Type B pancreatic cell (in vitro differentiated cells): ENCODE data around the gene TRIO. TPM values are rescaled to one million over a fixed set of nuclear protein-coding genes. Genes with fewer than 3 reads are reported as not detected.
A peak's percentile ranks its signal among the peaks of the same experiment; 100 is the strongest.

Experiments used
- DNase-seq: peaks from one replicate; pipeline ENCODE4 v3.0.0; 2021; ENCODE audit warnings: mixed read lengths; ENCODE audit not compliant: unreplicated experiment; ENCODE audit errors: extremely low spot score
- H3K27ac Mint-ChIP-seq: 2 replicates; pipeline ENCODE4 v1.8.0; 2021; ENCODE audit warnings: mild to moderate bottlenecking, mixed read lengths
- H3K27me3 Mint-ChIP-seq: 2 replicates; pipeline ENCODE4 v1.8.0; 2021; ENCODE audit warnings: mixed read lengths
- H3K36me3 Mint-ChIP-seq: 2 replicates; pipeline ENCODE4 v1.8.0; 2021; ENCODE audit warnings: mixed read lengths
- H3K4me1 Mint-ChIP-seq: one replicate; pipeline ENCODE4 v1.8.0; 2021; ENCODE audit warnings: mixed read lengths; ENCODE audit not compliant: unreplicated experiment
- H3K4me3 Mint-ChIP-seq: 2 replicates; pipeline ENCODE4 v1.8.0; 2021; ENCODE audit warnings: mild to moderate bottlenecking, mixed read lengths
- H3K9me3 Mint-ChIP-seq: 2 replicates; pipeline ENCODE4 v1.8.0; 2021; ENCODE audit warnings: mixed read lengths
- CTCF ChIP-seq: fragments of 200-600 bp; sonication (generic); conservative IDR thresholded peaks from 2 replicates; pipeline ENCODE4 v1.5.0; 2021; ENCODE audit warnings: antibody characterized with exemption, mild to moderate bottlenecking
- total RNA-seq: library from RNA; stranded (reverse); gene quantifications from 2 replicates; pipeline ENCODE4 v1.2.1, GENCODE V29; 2021; ENCODE audit warnings: low replicate concordance

Gene TRIO
- total RNA-seq, 1 donor from 2014 or later, result 145 TPM

- no peak for TF ChIP-seq CTCF
- H3K4me1 Mint-ChIP-seq, result peaks cover 59% of the 10 kb centered on the region
- no peaks in the 10 kb centered on the region for H3K9me3 Mint-ChIP-seq
- peaks cover 4% of the 10 kb centered on the region for H3K36me3 Mint-ChIP-seq
- H3K4me3 Mint-ChIP-seq, result no peak overlapping the region
- H3K27me3 Mint-ChIP-seq, result no peaks in the 10 kb centered on the region
- no peak for DNase-seq
- H3K27ac Mint-ChIP-seq, result peak overlapping the region; percentile 62
Measured at GRCh38 chr5:14269395-14269794, 126.3 kb downstream of the TRIO start.

- no peaks in the 10 kb centered on the region for H3K9me3 Mint-ChIP-seq
- TF ChIP-seq CTCF, result peak; percentile 88
- no peak overlapping the region for H3K4me3 Mint-ChIP-seq
- H3K36me3 Mint-ChIP-seq, result peaks cover 4% of the 10 kb centered on the region
- H3K4me1 Mint-ChIP-seq, result peaks cover 52% of the 10 kb centered on the region
- peak overlapping the region; percentile 62 for H3K27ac Mint-ChIP-seq
- no peaks in the 10 kb centered on the region for H3K27me3 Mint-ChIP-seq
- DNase-seq, result no peak
Measured at GRCh38 chr5:14270209-14270702, 127.1 kb downstream of the TRIO start.

- peaks cover 36% of the 10 kb centered on the region for H3K4me1 Mint-ChIP-seq
- H3K27ac Mint-ChIP-seq, result no peak overlapping the region
- DNase-seq, result no peak
- TF ChIP-seq CTCF, result no peak
- H3K9me3 Mint-ChIP-seq, result no peaks in the 10 kb centered on the region
- H3K27me3 Mint-ChIP-seq, result no peaks in the 10 kb centered on the region
- no peak overlapping the region for H3K4me3 Mint-ChIP-seq
- H3K36me3 Mint-ChIP-seq, result peaks cover 4% of the 10 kb centered on the region
Measured at GRCh38 chr5:14272548-14273205, 129.5 kb downstream of the TRIO start.

GRCh38 chr5:14273207-14273767, 130.1 kb downstream of the TRIO start:
- Mint-ChIP-seq H3K4me3 (no peak overlapping the region), H3K36me3 (peaks cover 4% of the 10 kb centered on the region), H3K27ac (no peak overlapping the region), H3K4me1 (peaks cover 30% of the 10 kb centered on the region), H3K9me3 (no peaks in the 10 kb centered on the region), H3K27me3 (no peaks in the 10 kb centered on the region)
- DNase-seq, result no peak
- TF ChIP-seq CTCF, result no peak

- Mint-ChIP-seq H3K27ac (no peak overlapping the region), H3K27me3 (no peaks in the 10 kb centered on the region), H3K4me1 (peaks cover 14% of the 10 kb centered on the region), H3K4me3 (no peak overlapping the region), H3K9me3 (no peaks in the 10 kb centered on the region), H3K36me3 (peaks cover 19% of the 10 kb centered on the region)
- no peak for TF ChIP-seq CTCF
- no peak for DNase-seq
Measured at GRCh38 chr5:14276380-14276779, 133.2 kb downstream of the TRIO start.
